NCI-H82 treated with DMSO at 0.1 percent for 48 hours (cell line): ENCODE data around the gene UQCRC2.
"Not testable (repeated sequence)": the region's sequence is repeated elsewhere in the genome, so short reads cannot be mapped to it uniquely, and the experiment has no call there.

Experiments used
- DNase-seq: peaks from one replicate; lab custom pipeline; 2025; ENCODE audit not compliant: unreplicated experiment; lab: John Stamatoyannopoulos, UW

The UQCRC2 gene

DNA sequence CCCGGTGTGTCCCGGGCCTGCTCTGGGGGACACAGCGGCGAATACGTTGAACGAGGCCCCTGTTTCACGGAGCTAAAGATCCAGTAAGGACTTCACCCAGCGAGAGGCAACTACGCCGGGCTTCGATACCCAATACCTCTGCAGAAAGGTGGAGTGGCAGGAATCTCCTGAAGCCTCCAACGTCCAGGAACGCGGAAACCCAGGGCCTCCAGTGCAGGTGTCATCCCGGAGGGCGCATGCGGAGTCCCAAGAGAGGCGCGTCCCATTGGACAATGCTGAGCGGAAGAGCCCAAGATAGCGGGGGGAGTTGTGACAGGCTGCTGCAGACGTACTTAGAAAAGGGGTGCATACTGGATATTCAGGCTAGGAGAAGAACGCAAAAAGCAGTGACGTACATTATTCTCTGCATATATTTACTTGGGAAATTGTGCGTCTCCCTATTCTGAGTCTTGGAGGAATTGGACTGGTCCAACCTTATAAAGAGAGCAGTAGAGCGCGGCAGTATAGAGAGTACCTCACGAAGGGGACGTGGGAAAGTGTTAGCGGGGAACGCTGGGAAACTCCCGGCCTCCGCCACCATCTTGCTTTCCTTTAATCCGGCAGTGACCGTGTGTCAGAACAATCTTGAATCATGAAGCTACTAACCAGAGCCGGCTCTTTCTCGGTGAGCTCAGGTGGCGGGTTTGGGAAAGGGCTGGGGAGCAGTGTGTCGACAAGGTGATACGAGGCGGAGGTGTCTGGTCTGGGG lies at the start of gene UQCRC2:
UQCRC2 (plus strand) TSS at position 569 of the 748 bp plus-strand sequence; CDS start at position 632, 63 bp downstream.
- DNase-seq = peak; percentile 99

DNA sequence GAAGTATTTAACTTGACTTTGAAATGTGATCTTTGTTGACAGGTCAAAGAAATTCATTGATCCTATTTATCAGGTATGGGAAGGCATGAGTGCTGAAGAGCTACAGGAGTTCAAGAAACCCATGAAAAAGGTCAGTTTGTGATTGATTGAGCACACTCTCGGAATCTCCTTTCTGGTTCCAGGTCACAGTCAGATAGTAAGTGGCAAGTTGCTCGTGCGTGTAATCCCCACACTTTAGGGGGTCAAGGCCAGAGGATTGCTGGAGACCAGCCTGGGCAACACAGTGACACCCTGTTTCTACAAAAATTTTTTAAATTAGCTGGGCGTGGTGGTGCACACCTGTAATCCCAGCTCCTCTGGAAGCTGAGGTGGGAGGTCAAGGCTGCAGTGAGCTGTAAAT lies 20.5 kb upstream of the UQCRC2 start:
- DNase-seq = not testable (repeated sequence)

GRCh38 chr16:21933316-21933715 lies 19.8 kb upstream of the UQCRC2 start:
- not testable (repeated sequence) for DNase-seq

- not testable (repeated sequence) for DNase-seq
These were observed 19.4 kb upstream of the UQCRC2 start for GRCh38 chr16:21933790-21934189.

GRCh38 chr16:21936216-21936615 lies 16.9 kb upstream of the UQCRC2 start:
- not testable (repeated sequence) for DNase-seq

- DNase-seq = no peak
These were observed 15.8 kb upstream of the UQCRC2 start for GRCh38 chr16:21937336-21937829.

GRCh38 chr16:21940570-21940969 lies 12.6 kb upstream of the UQCRC2 start:
- DNase-seq = no peak

- DNase-seq = no peak
These were observed 9.6 kb upstream of the UQCRC2 start for GRCh38 chr16:21943571-21943970.

GRCh38 chr16:21946889-21947635 lies 6.1 kb upstream of the UQCRC2 start:
- DNase-seq = no peak

DNA sequence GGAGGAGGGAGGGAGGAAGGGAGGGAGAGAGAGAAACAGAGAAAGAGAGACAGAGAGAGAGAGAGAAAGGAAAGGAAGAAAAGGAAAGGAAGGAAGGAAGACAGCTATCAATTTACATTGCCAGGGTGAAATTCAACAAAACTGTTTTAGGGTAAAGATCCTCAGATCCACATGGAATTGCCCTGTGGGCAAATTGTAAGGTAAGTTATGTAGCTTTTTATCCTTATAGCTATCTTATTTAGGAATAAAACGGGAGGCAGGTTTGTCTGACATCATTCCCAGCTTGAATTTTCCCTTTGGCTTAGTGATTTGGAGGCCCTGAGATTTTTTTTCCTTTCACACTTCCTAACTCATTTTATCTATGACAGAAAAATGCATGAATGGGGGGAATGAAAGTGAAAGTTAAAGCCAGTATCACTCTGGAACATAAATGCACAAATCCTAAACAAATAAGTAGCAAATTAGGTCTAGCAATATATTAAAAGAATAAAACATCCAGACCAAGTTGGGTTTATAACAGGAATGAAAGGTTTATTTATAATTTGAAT lies 3.4 kb upstream of the UQCRC2 start:
- DNase-seq = no peak

- no peak for DNase-seq
These were observed 2.2 kb upstream of the UQCRC2 start for GRCh38 chr16:21950782-21951521.

- peak; percentile 5 for DNase-seq
These were observed 945 bp upstream of the UQCRC2 start for GRCh38 chr16:21952040-21952792.

GRCh38 chr16:21953541-21953902 lies 361 bp downstream of the UQCRC2 start:
- no peak for DNase-seq

DNA sequence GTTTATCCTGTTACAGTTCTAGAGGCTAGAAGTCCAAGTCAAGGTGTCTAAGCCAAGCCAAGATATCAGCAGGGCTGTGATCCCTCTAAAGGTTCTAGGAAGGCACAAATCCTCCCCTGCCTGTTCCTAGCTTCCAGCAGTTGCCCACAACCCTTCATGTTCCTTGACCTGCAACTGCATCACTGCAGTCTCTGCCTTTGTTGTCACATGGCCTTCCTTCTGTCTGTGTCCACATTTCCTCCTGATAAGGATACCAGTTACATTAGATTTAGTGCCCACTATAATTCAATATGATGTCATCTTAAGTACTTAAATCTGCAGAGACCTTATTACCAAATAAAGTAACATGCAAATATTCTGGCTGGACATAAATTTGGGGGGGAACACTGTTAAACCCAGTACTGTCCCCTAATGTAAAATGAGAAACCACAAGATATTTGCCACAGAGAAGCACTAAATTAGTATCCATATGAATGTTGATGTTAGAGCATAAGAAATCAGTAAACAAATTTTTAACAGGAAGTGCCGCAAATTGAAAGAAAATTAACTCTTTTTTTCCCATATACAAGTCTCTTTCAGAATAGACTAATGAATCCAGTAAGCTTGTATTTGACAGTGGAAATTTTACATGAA lies 4.7 kb downstream of the UQCRC2 start:
- DNase-seq = no peak

GRCh38 chr16:21959050-21959449 lies 5.9 kb downstream of the UQCRC2 start:
- no peak for DNase-seq

- DNase-seq = no peak
These were observed 9.3 kb downstream of the UQCRC2 start for GRCh38 chr16:21962475-21962874.

GRCh38 chr16:21963887-21964286 lies 10.7 kb downstream of the UQCRC2 start:
- no peak for DNase-seq

GRCh38 chr16:21964353-21964752 lies 11.2 kb downstream of the UQCRC2 start:
- no peak for DNase-seq

- no peak for DNase-seq
These were observed 18.7 kb downstream of the UQCRC2 start for GRCh38 chr16:21971856-21972255.

DNA sequence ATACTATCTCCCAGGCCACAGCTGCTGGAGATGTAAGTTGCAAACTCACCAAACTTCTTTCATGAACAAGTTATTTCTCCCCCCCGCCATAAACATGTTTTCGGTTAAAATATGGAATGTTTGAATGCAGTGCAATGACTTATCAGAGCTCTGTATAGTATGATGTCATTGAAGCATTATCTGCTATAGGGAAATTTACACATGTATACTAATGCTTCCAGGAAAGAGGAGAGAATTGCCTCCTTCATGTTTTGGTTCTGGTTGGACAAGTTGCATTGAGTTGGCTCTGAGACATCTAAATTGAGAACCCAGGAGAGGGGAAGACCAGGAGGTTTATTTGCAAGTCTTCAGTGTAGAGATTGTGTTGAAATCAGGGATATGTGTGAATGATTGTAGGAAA lies 20.8 kb downstream of the UQCRC2 start:
- no peak for DNase-seq
